ENCODE data around the gene CRYBG1.

Gene CRYBG1

GRCh38 chr6:106372838-106373501 is 12.5 kb downstream of the CRYBG1 start:
- in situ Hi-C loops (cut with MboI; ENCODE audit: low sequenced_read_pairs, unreplicated experiment) = no loop called here
- DNase-seq (ENCODE audit: low spot score) = no peak
- TF ChIP-seq, protein P1, sequence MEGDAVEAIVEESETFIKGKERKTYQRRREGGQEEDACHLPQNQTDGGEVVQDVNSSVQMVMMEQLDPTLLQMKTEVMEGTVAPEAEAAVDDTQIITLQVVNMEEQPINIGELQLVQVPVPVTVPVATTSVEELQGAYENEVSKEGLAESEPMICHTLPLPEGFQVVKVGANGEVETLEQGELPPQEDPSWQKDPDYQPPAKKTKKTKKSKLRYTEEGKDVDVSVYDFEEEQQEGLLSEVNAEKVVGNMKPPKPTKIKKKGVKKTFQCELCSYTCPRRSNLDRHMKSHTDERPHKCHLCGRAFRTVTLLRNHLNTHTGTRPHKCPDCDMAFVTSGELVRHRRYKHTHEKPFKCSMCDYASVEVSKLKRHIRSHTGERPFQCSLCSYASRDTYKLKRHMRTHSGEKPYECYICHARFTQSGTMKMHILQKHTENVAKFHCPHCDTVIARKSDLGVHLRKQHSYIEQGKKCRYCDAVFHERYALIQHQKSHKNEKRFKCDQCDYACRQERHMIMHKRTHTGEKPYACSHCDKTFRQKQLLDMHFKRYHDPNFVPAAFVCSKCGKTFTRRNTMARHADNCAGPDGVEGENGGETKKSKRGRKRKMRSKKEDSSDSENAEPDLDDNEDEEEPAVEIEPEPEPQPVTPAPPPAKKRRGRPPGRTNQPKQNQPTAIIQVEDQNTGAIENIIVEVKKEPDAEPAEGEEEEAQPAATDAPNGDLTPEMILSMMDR (IDR thresholded peaks at IDR 0.05; ENCODE audit: borderline replicate concordance, control extremely low read depth, extremely low read depth, insufficient read depth, missing control alignments) = no peak

- TF ChIP-seq, protein P1 (IDR thresholded peaks at IDR 0.05; ENCODE audit: borderline replicate concordance, control extremely low read depth, extremely low read depth, insufficient read depth, missing control alignments) = no peak
- DNase-seq (ENCODE audit: low spot score) = no peak
- in situ Hi-C loops (cut with MboI; ENCODE audit: low sequenced_read_pairs, unreplicated experiment) = no loop called here
These were observed 13.2 kb downstream of the CRYBG1 start for GRCh38 chr6:106373502-106374239.

- DNase-seq (ENCODE audit: low spot score) = no peak
- in situ Hi-C loops (cut with MboI; ENCODE audit: low sequenced_read_pairs, unreplicated experiment) = no loop called here
- TF ChIP-seq, protein P1 (IDR thresholded peaks at IDR 0.05; ENCODE audit: borderline replicate concordance, control extremely low read depth, extremely low read depth, insufficient read depth, missing control alignments) = no peak
These were observed 16.6 kb downstream of the CRYBG1 start for GRCh38 chr6:106377061-106377540.

GRCh38 chr6:106379951-106380350 is 19.4 kb downstream of the CRYBG1 start:
- no peak for DNase-seq (ENCODE audit: low spot score)
- in situ Hi-C loops (cut with MboI; ENCODE audit: low sequenced_read_pairs, unreplicated experiment) = no loop called here
- TF ChIP-seq, protein P1 (IDR thresholded peaks at IDR 0.05; ENCODE audit: borderline replicate concordance, control extremely low read depth, extremely low read depth, insufficient read depth, missing control alignments) = no peak

- in situ Hi-C loops (cut with MboI; ENCODE audit: low sequenced_read_pairs, unreplicated experiment) = no loop called here
- no peak for DNase-seq (ENCODE audit: low spot score)
- TF ChIP-seq, protein P1 (IDR thresholded peaks at IDR 0.05; ENCODE audit: borderline replicate concordance, control extremely low read depth, extremely low read depth, insufficient read depth, missing control alignments) = no peak
These were observed 19.9 kb downstream of the CRYBG1 start for GRCh38 chr6:106380407-106380806.

GRCh38 chr6:106381223-106381622 is 20.7 kb downstream of the CRYBG1 start:
- in situ Hi-C loops (cut with MboI; ENCODE audit: low sequenced_read_pairs, unreplicated experiment) = no loop called here
- TF ChIP-seq, protein P1 (IDR thresholded peaks at IDR 0.05; ENCODE audit: borderline replicate concordance, control extremely low read depth, extremely low read depth, insufficient read depth, missing control alignments) = no peak
- no peak for DNase-seq (ENCODE audit: low spot score)

Data from GM13976 (cell line).